Measurements from ENCODE around the gene TRPM3. TPM values are rescaled to one million over a fixed set of nuclear protein-coding genes. Genes with fewer than 3 reads are reported as not detected.

TRPM3 gene
- total RNA-seq, 1 experiment from 2014 or later: 0.07 TPM

GRCh38 chr9:70556771-70557170 lies 564.6 kb downstream of the TRPM3 start:
- DNase-seq (ENCODE audit: low read depth): no peak

GRCh38 chr9:70554881-70555280 lies 566.5 kb downstream of the TRPM3 start:
- DNase-seq (ENCODE audit: low read depth): peak; percentile 36

- peak; percentile 95 for DNase-seq (ENCODE audit: low read depth)
Observed at GRCh38 chr9:70553707-70554673, 567.4 kb downstream of the TRPM3 start.

GRCh38 chr9:70552561-70552960 lies 568.9 kb downstream of the TRPM3 start:
- DNase-seq (ENCODE audit: low read depth): no peak

- no peak for DNase-seq (ENCODE audit: low read depth)
Observed at GRCh38 chr9:70551801-70552200, 569.6 kb downstream of the TRPM3 start.

- DNase-seq (ENCODE audit: low read depth): peak; percentile 81
Observed at GRCh38 chr9:70551396-70551795, 570.0 kb downstream of the TRPM3 start.

- DNase-seq (ENCODE audit: low read depth): no peak
Observed at GRCh38 chr9:70549926-70550325, 571.5 kb downstream of the TRPM3 start.

- no peak for DNase-seq (ENCODE audit: low read depth)
Observed at GRCh38 chr9:70542311-70542931, 579.0 kb downstream of the TRPM3 start.

- no peak for DNase-seq (ENCODE audit: low read depth)
Observed at GRCh38 chr9:70540016-70540415, 581.4 kb downstream of the TRPM3 start.

- DNase-seq (ENCODE audit: low read depth): no peak
Observed at GRCh38 chr9:70539526-70539925, 581.9 kb downstream of the TRPM3 start.

- DNase-seq (ENCODE audit: low read depth): no peak
Observed at GRCh38 chr9:70539001-70539400, 582.4 kb downstream of the TRPM3 start.

GRCh38 chr9:70537084-70537483 lies 584.3 kb downstream of the TRPM3 start:
- no peak for DNase-seq (ENCODE audit: low read depth)

GRCh38 chr9:70535546-70536323 lies 585.7 kb downstream of the TRPM3 start:
- DNase-seq (ENCODE audit: low read depth): no peak

GRCh38 chr9:70534471-70534870 lies 587.0 kb downstream of the TRPM3 start:
- no peak for DNase-seq (ENCODE audit: low read depth)

GRCh38 chr9:70534061-70534460 lies 587.4 kb downstream of the TRPM3 start:
- DNase-seq (ENCODE audit: low read depth): peak; percentile 23

- no peak for DNase-seq (ENCODE audit: low read depth)
Observed at GRCh38 chr9:70533492-70533891, 587.9 kb downstream of the TRPM3 start.

- no peak for DNase-seq (ENCODE audit: low read depth)
Observed at GRCh38 chr9:70532716-70533115, 588.7 kb downstream of the TRPM3 start.

- no peak for DNase-seq (ENCODE audit: low read depth)
Observed at GRCh38 chr9:70531311-70531710, 590.1 kb downstream of the TRPM3 start.

GRCh38 chr9:70530716-70531115 lies 590.7 kb downstream of the TRPM3 start:
- no peak for DNase-seq (ENCODE audit: low read depth)

GRCh38 chr9:70529833-70530232 lies 591.6 kb downstream of the TRPM3 start:
- no peak for DNase-seq (ENCODE audit: low read depth)

- no peak for DNase-seq (ENCODE audit: low read depth)
Observed at GRCh38 chr9:70529377-70529776, 592.0 kb downstream of the TRPM3 start.

GRCh38 chr9:70526902-70527301 lies 594.5 kb downstream of the TRPM3 start:
- DNase-seq (ENCODE audit: low read depth): no peak
